22Rv1 (cell line): ENCODE results near the gene THSD4.

Source experiments
- H3K27ac ChIP-seq: fragments of 450-650 bp; 2 replicates; pipeline ENCODE4 v1.5.1; 2017
- CTCF ChIP-seq: fragments of 450-650 bp; IDR thresholded peaks from 2 replicates; pipeline ENCODE4 v1.5.1; 2017; ENCODE audit warnings: mild to moderate bottlenecking
- ZFX ChIP-seq: fragments of 450-650 bp; IDR thresholded peaks from 2 replicates; pipeline ENCODE4 v1.6.1; 2017; ENCODE audit warnings: antibody characterized with exemption, borderline replicate concordance

THSD4 gene

GRCh38 chr15:71591057-71591456 lies 475.8 kb downstream of the THSD4 start:
- H3K27ac ChIP-seq = no peak overlapping the region
- TF ChIP-seq CTCF (no peak), ZFX (no peak)

GRCh38 chr15:71592203-71592602 lies 476.9 kb downstream of the THSD4 start:
- H3K27ac ChIP-seq = no peak overlapping the region
- no peak for TF ChIP-seq CTCF
- TF ChIP-seq ZFX = no peak

GRCh38 chr15:71595846-71596553 lies 480.7 kb downstream of the THSD4 start:
- TF ChIP-seq ZFX (no peak), CTCF (no peak)
- no peak overlapping the region for H3K27ac ChIP-seq

GRCh38 chr15:71596672-71597071 lies 481.4 kb downstream of the THSD4 start:
- H3K27ac ChIP-seq = no peak overlapping the region
- TF ChIP-seq ZFX = no peak

GRCh38 chr15:71597126-71597525 lies 481.9 kb downstream of the THSD4 start:
- no peak for TF ChIP-seq ZFX
- no peak overlapping the region for H3K27ac ChIP-seq

GRCh38 chr15:71597637-71598036 lies 482.4 kb downstream of the THSD4 start:
- no peak overlapping the region for H3K27ac ChIP-seq
- TF ChIP-seq ZFX (no peak), CTCF (no peak)

GRCh38 chr15:71598741-71599140 lies 483.5 kb downstream of the THSD4 start:
- TF ChIP-seq ZFX = no peak
- TF ChIP-seq CTCF = no peak
- no peak overlapping the region for H3K27ac ChIP-seq

GRCh38 chr15:71599418-71600151 lies 484.3 kb downstream of the THSD4 start:
- no peak for TF ChIP-seq CTCF
- no peak for TF ChIP-seq ZFX

More at GRCh38 chr15:71599418-71600151, 484.3 kb downstream of the THSD4 start:
- no peak overlapping the region for H3K27ac ChIP-seq
